CD4-positive, alpha-beta memory T cell (primary cell): Measurements from ENCODE around the gene SHC4. TPM values are rescaled to one million over a fixed set of nuclear protein-coding genes. Genes with fewer than 3 reads are reported as not detected.
"Not testable (repeated sequence)": the region's sequence is repeated elsewhere in the genome, so short reads cannot be mapped to it uniquely, and the experiment has no call there.

ENCODE experiments used
- CTCF ChIA-PET: fragments of 350-600 bp; sonication (Branson Sonifier 250); formaldehyde crosslinking; loops from one replicate; lab custom pipeline; 2021; ENCODE audit warnings: inconsistent platforms; ENCODE audit not compliant: partially characterized antibody; lab: Charles Lee
- POLR2A ChIA-PET: fragments of 350-600 bp; sonication (Branson Sonifier 250); formaldehyde crosslinking; loops from one replicate; lab custom pipeline; 2021; ENCODE audit not compliant: partially characterized antibody; lab: Charles Lee
- DNase-seq, 5 donors: peaks; one replicate each; pipeline versions ENCODE4 v3.0.0 to v3.0.0-alpha.2; 2020 to 2022; ENCODE audit warnings: mixed read lengths in 1 of 5
- H3K27ac ChIP-seq: one replicate; pipeline ENCODE4 v1.7.0; 2013; ENCODE audit warnings: low read depth, low read length
- H3K27me3 ChIP-seq: 2 replicates; pipeline ENCODE4 v1.7.0; 2013; ENCODE audit warnings: mild to moderate bottlenecking, low read length, moderate library complexity; ENCODE audit not compliant: insufficient read depth
- H3K36me3 ChIP-seq: 2 replicates; pipeline ENCODE4 v1.7.0; 2013; ENCODE audit warnings: mild to moderate bottlenecking, low read length, moderate library complexity; ENCODE audit not compliant: insufficient read depth
- H3K4me1 ChIP-seq: 2 replicates; pipeline ENCODE4 v1.7.0; 2013; ENCODE audit warnings: mild to moderate bottlenecking, low read length, moderate library complexity; ENCODE audit not compliant: insufficient read depth
- H3K4me3 ChIP-seq, 2 donors: one replicate each; pipeline ENCODE4 v1.7.0; 2013; ENCODE audit warnings: low read length in 2 of 2, mild to moderate bottlenecking in 1 of 2
- H3K9me3 ChIP-seq, 2 donors: one replicate each; pipeline ENCODE4 v1.7.0; 2013; ENCODE audit warnings: low read length in 2 of 2, control low read depth in 1 of 2; ENCODE audit not compliant: control insufficient read depth in 1 of 2
- H3K27ac Mint-ChIP-seq, 7 donors: one replicate each; pipeline ENCODE4 v1.8.0; 2020 to 2021; ENCODE audit warnings: mixed read lengths in 7 of 7, mild to moderate bottlenecking in 6 of 7, inconsistent platforms in 3 of 7, moderate library complexity in 3 of 7
- H3K27me3 Mint-ChIP-seq, 2 donors: one replicate each; pipeline ENCODE4 v1.8.0; 2020 to 2021; ENCODE audit warnings: mixed read lengths in 2 of 2
- H3K36me3 Mint-ChIP-seq, 2 donors: one replicate each; pipeline ENCODE4 v1.8.0; 2020 to 2021; ENCODE audit warnings: mixed read lengths in 2 of 2, inconsistent platforms in 1 of 2, mild to moderate bottlenecking in 1 of 2
- H3K4me1 Mint-ChIP-seq, 4 donors: one replicate each; pipeline ENCODE4 v1.8.0; 2020 to 2021; ENCODE audit warnings: mixed read lengths in 4 of 4, mild to moderate bottlenecking in 1 of 4
- H3K4me3 Mint-ChIP-seq, 8 donors: one replicate each; pipeline ENCODE4 v1.8.0; 2020 to 2021; ENCODE audit warnings: mixed read lengths in 8 of 8, mild to moderate bottlenecking in 7 of 8, moderate library complexity in 6 of 8, inconsistent platforms in 3 of 8
- H3K9me3 Mint-ChIP-seq, 8 donors: one replicate each; pipeline ENCODE4 v1.8.0; 2020 to 2021; ENCODE audit warnings: mixed read lengths in 8 of 8, mild to moderate bottlenecking in 5 of 8, inconsistent platforms in 3 of 8, moderate library complexity in 1 of 8
- intact Hi-C: fragments of 100-400 bp; cut with micrococcal nuclease; formaldehyde crosslinking; loops from one replicate; pipeline ENCODE4 v1.15.1; 2023
- polyA plus RNA-seq, 2 donors: library from polyadenylated mRNA; unstranded; fragments of 300-500 nt; fragmentation: Illumina TruSeq; gene quantifications; one replicate each; pipeline ENCODE4 v1.2.3, GENCODE V29; 2021
- total RNA-seq, 2 experiments: library from RNA; stranded (reverse); gene quantifications; one replicate each; pipeline ENCODE4 v1.2.3, GENCODE V29; 2021

The SHC4 gene
- total and polyA plus RNA-seq, 4 experiments from 2014 or later: 0.28 to 0.29 TPM; not detected in 2

DNA sequence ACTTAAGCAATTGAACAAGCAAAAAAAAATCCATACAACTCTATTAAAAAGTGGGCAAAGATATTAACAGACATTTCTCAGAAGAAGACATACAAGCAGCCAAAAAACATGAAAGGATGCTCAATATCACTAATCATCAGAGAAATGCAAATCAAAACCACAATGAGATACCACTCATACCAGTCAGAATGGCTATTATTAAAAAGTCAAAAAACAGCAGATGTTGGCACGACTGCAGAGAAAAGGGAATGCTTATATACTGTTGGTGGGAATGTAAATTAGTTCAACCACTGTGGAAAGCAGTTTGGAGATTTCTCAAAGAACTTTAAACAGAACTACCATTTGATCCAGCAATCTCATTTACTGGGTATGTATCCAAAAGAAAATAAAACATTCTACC, 7.2 kb upstream of the SHC4 start:
- Mint-ChIP-seq H3K4me1 (peaks cover 3 to 17% (median 7%) of the 10 kb centered on the region in 4 donors), H3K27me3 (peaks cover 5 to 29% of the 10 kb centered on the region in 2 donors)

DNA sequence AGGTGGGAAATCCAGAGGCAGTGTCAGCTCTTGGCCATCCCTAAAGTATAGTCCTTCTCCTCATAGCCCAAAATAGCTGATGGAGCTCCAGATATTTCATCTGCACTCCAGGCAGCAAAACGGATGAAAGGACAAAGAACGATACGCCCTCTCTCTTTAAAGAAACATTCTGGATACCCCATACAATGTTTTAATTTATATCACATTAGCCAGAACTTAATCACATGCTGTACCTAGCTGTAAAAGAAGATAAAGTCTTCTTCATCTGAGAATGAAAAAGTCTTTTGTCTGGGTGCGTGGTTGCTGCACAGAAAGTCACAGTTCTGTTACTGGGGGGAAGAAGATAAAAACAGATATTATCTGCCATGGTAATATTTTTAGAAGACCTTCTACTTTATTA, 4.3 kb upstream of the SHC4 start:
- H3K4me3 ChIP-seq: no peak overlapping the region
- H3K4me3 Mint-ChIP-seq: no peak overlapping the region
- ChIA-PET CTCF (interaction anchor here (6.0 kb wide), 1 partner anchor 8 kb away, joined by 68 read pairs; no protein-coding TSS in a partner anchor), POLR2A (no interaction called here)
- H3K9me3 ChIP-seq: no peaks in the 10 kb centered on the region
- H3K27ac Mint-ChIP-seq: no peak overlapping the region
- no peak for DNase-seq
- no peaks in the 10 kb centered on the region for H3K36me3 Mint-ChIP-seq
- no peaks in the 10 kb centered on the region for H3K36me3 ChIP-seq
- peaks cover 16 to 26% (median 21%) of the 10 kb centered on the region in 4 donors for H3K4me1 Mint-ChIP-seq
- peaks cover 11% of the 10 kb centered on the region for H3K27me3 ChIP-seq
- H3K9me3 Mint-ChIP-seq: peaks cover 0 to 2% (median 0%) of the 10 kb centered on the region in 8 donors
- H3K27ac ChIP-seq: no peak overlapping the region
- intact Hi-C loops: no loop called here
- peaks cover 15 to 36% of the 10 kb centered on the region in 2 donors for H3K27me3 Mint-ChIP-seq
- peaks cover 18% of the 10 kb centered on the region for H3K4me1 ChIP-seq

More for the DNA sequence above, 7.2 kb upstream of the SHC4 start:
- H3K9me3 ChIP-seq, H3K9me3 Mint-ChIP-seq, H3K36me3 ChIP-seq, H3K27ac ChIP-seq, H3K27ac Mint-ChIP-seq, CTCF ChIA-PET, DNase-seq, H3K4me3 ChIP-seq, H3K27me3 ChIP-seq, intact Hi-C loops, H3K4me1 ChIP-seq, H3K36me3 Mint-ChIP-seq, H3K4me3 Mint-ChIP-seq: not testable (repeated sequence)
- POLR2A ChIA-PET: interaction anchor here (0.5 kb wide), 1 partner anchor 93 kb away, joined by 3 read pairs; the partner anchor contains the start of gene EID1

DNA sequence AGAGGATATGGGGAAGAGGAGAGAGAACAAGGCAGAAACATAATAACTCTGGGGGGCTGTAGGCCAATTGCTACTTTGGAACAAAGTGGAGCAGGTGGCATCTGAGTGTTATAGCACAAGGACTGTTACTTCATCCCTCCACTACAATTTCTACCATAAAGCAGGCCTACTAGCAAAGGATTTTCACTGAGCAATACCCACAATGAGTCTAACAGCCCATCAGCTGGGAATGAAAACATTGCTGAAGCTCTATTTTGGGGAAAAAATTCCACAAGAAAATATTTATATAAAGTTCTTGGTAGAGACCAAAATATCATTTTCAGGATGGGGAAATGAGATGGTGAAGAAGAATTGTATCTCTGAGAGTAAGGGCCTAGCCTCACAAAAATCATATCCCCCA, 3.6 kb upstream of the SHC4 start:
- H3K4me1 Mint-ChIP-seq: peaks cover 17 to 26% (median 22%) of the 10 kb centered on the region in 4 donors
- H3K27me3 Mint-ChIP-seq: peaks cover 17 to 35% of the 10 kb centered on the region in 2 donors
- POLR2A ChIA-PET: interaction anchor here (0.8 kb wide), 1 partner anchor 87 kb away, joined by 3 read pairs; no protein-coding TSS in a partner anchor
- Histone ChIP-seq H3K27ac (no peak overlapping the region), H3K4me1 (peaks cover 24% of the 10 kb centered on the region), H3K4me3 (no peak overlapping the region), H3K9me3 (no peaks in the 10 kb centered on the region), H3K36me3 (no peaks in the 10 kb centered on the region), H3K27me3 (peaks cover 12% of the 10 kb centered on the region)
- H3K4me3 Mint-ChIP-seq: no peak overlapping the region
- no peaks in the 10 kb centered on the region for H3K36me3 Mint-ChIP-seq
- no peak overlapping the region for H3K27ac Mint-ChIP-seq
- CTCF ChIA-PET: interaction anchor here (6.0 kb wide), 1 partner anchor 8 kb away, joined by 68 read pairs; no protein-coding TSS in a partner anchor
- H3K9me3 Mint-ChIP-seq: peaks cover 0 to 2% (median 0%) of the 10 kb centered on the region in 8 donors
- no peak for DNase-seq
- intact Hi-C loops: no loop called here

DNA sequence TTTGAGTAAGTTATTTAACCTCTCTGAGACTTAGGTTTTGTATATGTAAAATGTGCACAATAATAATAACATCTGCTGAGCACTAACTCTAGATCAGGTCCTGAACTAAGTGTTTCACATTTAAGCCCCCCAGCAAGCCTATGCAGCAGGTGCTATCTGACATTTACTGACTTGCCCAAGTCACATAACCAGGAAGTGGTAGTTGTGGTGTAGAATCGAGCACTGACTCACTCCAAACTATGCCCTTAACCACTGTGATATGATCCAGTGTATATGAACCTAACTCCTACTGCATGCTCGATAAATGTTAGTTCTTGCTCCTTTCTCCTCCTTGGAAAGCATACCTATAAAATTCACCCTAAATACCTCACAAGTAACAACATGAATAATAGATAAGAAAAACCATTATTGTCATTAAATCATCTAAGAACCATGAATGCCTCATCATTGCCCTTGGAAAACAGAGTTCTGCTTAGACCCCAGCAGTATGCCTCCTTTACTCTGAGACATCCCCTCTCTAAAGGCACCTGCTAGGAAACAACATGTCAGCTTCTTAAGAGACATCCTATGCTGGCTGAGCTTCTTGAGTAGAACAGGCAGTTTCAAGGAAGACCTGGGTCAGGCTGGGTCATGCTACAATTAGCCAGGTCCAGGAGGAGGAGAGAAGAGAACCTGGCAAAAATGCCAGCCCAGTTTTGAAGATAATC, 3.0 kb upstream of the SHC4 start:
- no peaks in the 10 kb centered on the region for H3K36me3 ChIP-seq
- H3K9me3 ChIP-seq: no peaks in the 10 kb centered on the region
- H3K4me1 ChIP-seq: peaks cover 24% of the 10 kb centered on the region
- Mint-ChIP-seq H3K4me3 (peak overlapping the region in 1 of 8 donors; percentile 9), H3K27me3 (peaks cover 19 to 35% of the 10 kb centered on the region in 2 donors), H3K36me3 (no peaks in the 10 kb centered on the region), H3K27ac (no peak overlapping the region), H3K9me3 (peaks cover 0 to 2% (median 0%) of the 10 kb centered on the region in 8 donors), H3K4me1 (peaks cover 17 to 26% (median 22%) of the 10 kb centered on the region in 4 donors)
- H3K27ac ChIP-seq: no peak overlapping the region
- ChIA-PET CTCF (interaction anchor here (6.0 kb wide), 1 partner anchor 9 kb away, joined by 68 read pairs; no protein-coding TSS in a partner anchor), POLR2A (interaction anchor here (0.8 kb wide), 1 partner anchor 86 kb away, joined by 3 read pairs; no protein-coding TSS in a partner anchor)
- intact Hi-C loops: no loop called here
- peaks cover 12% of the 10 kb centered on the region for H3K27me3 ChIP-seq
- no peak for DNase-seq
- no peak overlapping the region for H3K4me3 ChIP-seq

DNA sequence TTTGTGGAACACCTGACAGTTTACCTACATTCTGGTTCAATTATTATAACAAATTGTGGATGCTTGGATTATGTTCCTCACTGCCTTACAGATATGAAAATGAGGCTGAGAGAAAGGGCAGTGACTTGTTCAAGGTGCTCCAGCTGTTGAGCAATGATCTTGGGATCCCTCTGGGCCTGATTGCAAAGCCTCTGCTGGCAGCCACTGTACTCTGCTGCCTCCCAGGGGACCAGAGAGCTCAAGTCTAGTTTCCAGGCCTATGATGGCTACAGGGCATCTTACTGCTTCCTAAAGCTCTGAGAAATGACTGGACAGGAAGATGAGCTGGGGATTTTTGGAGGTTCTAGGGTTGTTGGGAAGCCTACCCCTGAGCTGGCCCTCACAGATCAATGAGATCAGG, 2.3 kb upstream of the SHC4 start:
- ChIA-PET CTCF (interaction anchor here (0.9 to 6.0 kb wide), 2 partner anchors 10 to 88 kb away, joined by 3 to 68 read pairs; no protein-coding TSS in a partner anchor), POLR2A (interaction anchor here (1.6 kb wide), 1 partner anchor 88 kb away, joined by 8 read pairs; the partner anchor contains the start of gene EID1)
- no peak overlapping the region for H3K27ac Mint-ChIP-seq
- DNase-seq: no peak
- no peak overlapping the region for H3K4me3 Mint-ChIP-seq
- Histone ChIP-seq H3K4me3 (no peak overlapping the region), H3K4me1 (peaks cover 24% of the 10 kb centered on the region), H3K9me3 (no peaks in the 10 kb centered on the region), H3K27ac (no peak overlapping the region), H3K36me3 (no peaks in the 10 kb centered on the region), H3K27me3 (peaks cover 12% of the 10 kb centered on the region)
- H3K27me3 Mint-ChIP-seq: peaks cover 20 to 36% of the 10 kb centered on the region in 2 donors
- H3K4me1 Mint-ChIP-seq: peaks cover 17 to 26% (median 22%) of the 10 kb centered on the region in 4 donors
- no peaks in the 10 kb centered on the region for H3K36me3 Mint-ChIP-seq
- H3K9me3 Mint-ChIP-seq: peaks cover 0 to 2% (median 0%) of the 10 kb centered on the region in 8 donors
- intact Hi-C loops: no loop called here

DNA sequence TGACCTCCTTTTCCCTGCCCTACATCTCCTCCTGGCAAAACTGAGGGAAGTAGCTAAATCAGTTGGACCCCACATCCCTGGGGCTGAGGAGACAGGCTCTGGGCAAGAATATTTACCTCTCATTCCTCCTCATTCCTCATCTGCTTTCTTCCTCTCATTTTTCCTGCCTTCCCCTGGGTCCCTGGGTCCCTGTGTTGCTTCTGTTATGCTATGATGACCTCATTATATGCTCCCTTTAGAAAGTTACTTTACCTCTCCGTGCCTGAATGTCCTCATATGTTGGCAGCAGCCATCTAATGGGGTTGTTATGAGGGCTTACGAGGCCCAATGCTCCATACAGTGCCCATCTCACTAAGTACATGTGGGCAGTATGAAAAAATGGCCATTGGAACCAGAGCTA, 1.2 kb upstream of the SHC4 start:
- Histone ChIP-seq H3K27me3 (peaks cover 12% of the 10 kb centered on the region), H3K4me3 (no peak overlapping the region), H3K27ac (no peak overlapping the region), H3K9me3 (no peaks in the 10 kb centered on the region), H3K4me1 (peaks cover 24% of the 10 kb centered on the region), H3K36me3 (no peaks in the 10 kb centered on the region)
- Mint-ChIP-seq H3K27ac (no peak overlapping the region), H3K4me1 (peaks cover 17 to 26% (median 22%) of the 10 kb centered on the region in 4 donors), H3K4me3 (peak overlapping the region in 5 of 8 donors; percentile 7 to 86 (median 26)), H3K9me3 (peaks cover 0 to 2% (median 0%) of the 10 kb centered on the region in 8 donors), H3K27me3 (peaks cover 22 to 36% of the 10 kb centered on the region in 2 donors), H3K36me3 (no peaks in the 10 kb centered on the region)
- DNase-seq: no peak
- intact Hi-C loops: no loop called here
- ChIA-PET POLR2A (interaction anchor here (1.6 to 1.7 kb wide), 2 partner anchors 11 to 87 kb away, joined by 5 to 8 read pairs; partner anchors contain the start of gene EID1), CTCF (interaction anchor here (1.3 to 6.0 kb wide), 2 partner anchors 10 to 11 kb away, joined by 3 to 68 read pairs; no protein-coding TSS in a partner anchor)
